Measurements from ENCODE around the gene EFNA1.

GRCh38 chr1:155170806-155171205 lies 43.1 kb downstream of the EFNA1 start:
- TF ChIP-seq GATA2 (IDR thresholded peaks at IDR 0.05; ENCODE audit: low read depth, low read length) (no peak), GATA3 (IDR thresholded peaks at IDR 0.05; ENCODE audit: low read depth, low read length) (no peak)

All from SH-SY5Y (cell line).